ENCODE measurements around the gene VASN.

Gene VASN

DNA sequence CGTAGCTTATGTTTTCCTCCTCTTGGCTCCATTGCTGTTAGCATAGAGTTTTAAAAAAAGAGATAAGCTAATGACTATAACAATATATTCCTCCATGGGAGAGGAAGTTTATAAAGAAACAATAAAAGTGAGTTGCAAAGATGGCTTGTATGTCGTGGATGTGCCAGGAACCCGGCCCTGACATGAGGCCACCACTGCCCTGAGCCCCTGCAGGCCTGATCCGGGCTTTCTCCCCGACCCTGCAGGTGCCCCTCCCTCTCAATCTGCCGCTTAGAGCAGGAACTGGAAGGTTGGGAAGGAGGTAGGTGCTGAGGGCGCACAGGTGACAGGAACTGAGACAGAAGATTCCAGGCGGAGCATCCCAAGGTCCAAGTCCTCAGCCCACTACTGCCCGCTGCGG is 32.2 kb upstream of the VASN start:
- no peaks in the 10 kb centered on the region for H3K27me3 ChIP-seq (ENCODE audit: insufficient read depth, low read length, poor library complexity)
- H3K27ac ChIP-seq (ENCODE audit: low read length): no peak overlapping the region
- H2AFZ ChIP-seq (ENCODE audit: low read depth, low read length): no peak overlapping the region
- peaks cover 24% of the 10 kb centered on the region for H3K79me2 ChIP-seq (ENCODE audit: insufficient read depth, low read length)
- H3K4me1 ChIP-seq (ENCODE audit: insufficient read depth, low read length): no peaks in the 10 kb centered on the region
- ATAC-seq (ENCODE audit: insufficient read depth, low read depth) (no peak), DNase-seq (no peak)
- TF ChIP-seq, protein P1, sequence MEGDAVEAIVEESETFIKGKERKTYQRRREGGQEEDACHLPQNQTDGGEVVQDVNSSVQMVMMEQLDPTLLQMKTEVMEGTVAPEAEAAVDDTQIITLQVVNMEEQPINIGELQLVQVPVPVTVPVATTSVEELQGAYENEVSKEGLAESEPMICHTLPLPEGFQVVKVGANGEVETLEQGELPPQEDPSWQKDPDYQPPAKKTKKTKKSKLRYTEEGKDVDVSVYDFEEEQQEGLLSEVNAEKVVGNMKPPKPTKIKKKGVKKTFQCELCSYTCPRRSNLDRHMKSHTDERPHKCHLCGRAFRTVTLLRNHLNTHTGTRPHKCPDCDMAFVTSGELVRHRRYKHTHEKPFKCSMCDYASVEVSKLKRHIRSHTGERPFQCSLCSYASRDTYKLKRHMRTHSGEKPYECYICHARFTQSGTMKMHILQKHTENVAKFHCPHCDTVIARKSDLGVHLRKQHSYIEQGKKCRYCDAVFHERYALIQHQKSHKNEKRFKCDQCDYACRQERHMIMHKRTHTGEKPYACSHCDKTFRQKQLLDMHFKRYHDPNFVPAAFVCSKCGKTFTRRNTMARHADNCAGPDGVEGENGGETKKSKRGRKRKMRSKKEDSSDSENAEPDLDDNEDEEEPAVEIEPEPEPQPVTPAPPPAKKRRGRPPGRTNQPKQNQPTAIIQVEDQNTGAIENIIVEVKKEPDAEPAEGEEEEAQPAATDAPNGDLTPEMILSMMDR (IDR thresholded peaks at IDR 0.05; ENCODE audit: borderline replicate concordance, extremely low read depth, low read length, poor library complexity, severe bottlenecking): no peak
- no peak for TF ChIP-seq EZH2 (IDR thresholded peaks at IDR 0.05; ENCODE audit: borderline replicate concordance, low read depth, low read length, severe bottlenecking)
- H3K36me3 ChIP-seq (ENCODE audit: insufficient read depth, low read length): peaks cover 42% of the 10 kb centered on the region
- H3K4me3 ChIP-seq (ENCODE audit: low read depth in 1 of 2, low read length in 2 of 2): no peak overlapping the region
- H4K20me1 ChIP-seq (ENCODE audit: insufficient read depth, low read length): peaks cover 59% of the 10 kb centered on the region
- no peak overlapping the region for H3K4me2 ChIP-seq (ENCODE audit: insufficient read depth, low read length)
- H3K9ac ChIP-seq (ENCODE audit: low read depth, low read length): no peak overlapping the region
- no peaks in the 10 kb centered on the region for H3K9me3 ChIP-seq (ENCODE audit: insufficient read depth, low read length, severe bottlenecking)

DNA sequence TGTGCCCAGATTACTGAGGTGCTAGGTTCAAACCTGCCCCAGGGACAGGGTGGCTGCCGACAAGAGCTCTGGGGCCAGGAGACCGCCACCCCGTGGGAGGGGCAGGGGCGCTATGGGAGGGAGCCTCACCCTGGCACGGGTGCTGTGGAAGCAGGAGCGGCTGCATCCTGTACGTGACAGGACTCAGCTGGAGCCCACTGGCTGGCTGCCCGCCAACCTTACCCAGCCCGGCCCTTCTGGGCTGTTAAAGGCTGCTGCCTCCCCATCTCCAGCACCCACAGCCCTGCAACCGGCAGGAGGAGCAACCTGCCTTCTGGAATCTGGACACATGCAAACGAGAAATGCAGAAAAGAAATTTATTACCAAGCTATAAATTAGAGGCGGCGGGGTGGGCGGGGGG is 31.7 kb upstream of the VASN start:
- ATAC-seq (ENCODE audit: insufficient read depth, low read depth): no peak; the same call in 2 of the 3 replicates
- H3K9me3 ChIP-seq (ENCODE audit: insufficient read depth, low read length, severe bottlenecking): no peaks in the 10 kb centered on the region
- H3K4me3 ChIP-seq (ENCODE audit: low read depth in 1 of 2, low read length in 2 of 2): no peak overlapping the region
- peaks cover 42% of the 10 kb centered on the region for H3K36me3 ChIP-seq (ENCODE audit: insufficient read depth, low read length)
- DNase-seq: no peak
- H3K4me1 ChIP-seq (ENCODE audit: insufficient read depth, low read length): no peaks in the 10 kb centered on the region
- no peak overlapping the region for H3K4me2 ChIP-seq (ENCODE audit: insufficient read depth, low read length)
- no peaks in the 10 kb centered on the region for H3K27me3 ChIP-seq (ENCODE audit: insufficient read depth, low read length, poor library complexity)
- no peak overlapping the region for H3K27ac ChIP-seq (ENCODE audit: low read length)
- peaks cover 24% of the 10 kb centered on the region for H3K79me2 ChIP-seq (ENCODE audit: insufficient read depth, low read length)
- TF ChIP-seq EZH2 (IDR thresholded peaks at IDR 0.05; ENCODE audit: borderline replicate concordance, low read depth, low read length, severe bottlenecking): no peak
- TF ChIP-seq, protein P1 (IDR thresholded peaks at IDR 0.05; ENCODE audit: borderline replicate concordance, extremely low read depth, low read length, poor library complexity, severe bottlenecking): no peak
- H4K20me1 ChIP-seq (ENCODE audit: insufficient read depth, low read length): peaks cover 55% of the 10 kb centered on the region
- H3K9ac ChIP-seq (ENCODE audit: low read depth, low read length): no peak overlapping the region
- H2AFZ ChIP-seq (ENCODE audit: low read depth, low read length): no peak overlapping the region

DNA sequence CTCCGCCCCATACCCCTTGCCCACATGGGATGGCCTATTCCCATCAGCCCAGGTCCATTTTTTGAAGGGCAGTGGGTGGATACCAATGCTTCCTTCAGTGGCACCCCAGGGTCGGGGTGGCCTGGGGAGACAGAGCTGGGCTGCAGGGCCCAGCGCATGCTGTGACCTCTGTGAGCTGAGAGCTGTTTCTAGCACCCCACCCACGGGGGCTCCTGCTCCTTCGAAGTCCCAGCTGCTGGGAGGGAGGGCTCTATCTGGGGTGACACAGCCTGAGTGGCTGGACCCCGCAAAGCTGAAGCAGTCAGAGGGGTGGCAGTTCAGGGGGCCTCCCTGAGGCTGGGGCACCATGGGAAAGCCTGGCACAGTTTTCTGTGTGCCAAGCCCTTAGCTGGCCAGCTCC is 31.2 kb upstream of the VASN start:
- H3K4me2 ChIP-seq (ENCODE audit: insufficient read depth, low read length): no peak overlapping the region

More for the DNA sequence above, 31.2 kb upstream of the VASN start:
- Histone ChIP-seq H3K79me2 (ENCODE audit: insufficient read depth, low read length) (peaks cover 29% of the 10 kb centered on the region), H3K9me3 (ENCODE audit: insufficient read depth, low read length, severe bottlenecking) (no peaks in the 10 kb centered on the region), H3K27ac (ENCODE audit: low read length) (no peak overlapping the region), H3K36me3 (ENCODE audit: insufficient read depth, low read length) (peaks cover 42% of the 10 kb centered on the region), H2AFZ (ENCODE audit: low read depth, low read length) (no peak overlapping the region), H4K20me1 (ENCODE audit: insufficient read depth, low read length) (peaks cover 54% of the 10 kb centered on the region), H3K4me1 (ENCODE audit: insufficient read depth, low read length) (no peaks in the 10 kb centered on the region), H3K4me3 (ENCODE audit: low read depth in 1 of 2, low read length in 2 of 2) (no peak overlapping the region), H3K9ac (ENCODE audit: low read depth, low read length) (no peak overlapping the region), H3K27me3 (ENCODE audit: insufficient read depth, low read length, poor library complexity) (no peaks in the 10 kb centered on the region)
- TF ChIP-seq EZH2 (IDR thresholded peaks at IDR 0.05; ENCODE audit: borderline replicate concordance, low read depth, low read length, severe bottlenecking): no peak
- TF ChIP-seq, protein P1 (IDR thresholded peaks at IDR 0.05; ENCODE audit: borderline replicate concordance, extremely low read depth, low read length, poor library complexity, severe bottlenecking): no peak
- ATAC-seq (ENCODE audit: insufficient read depth, low read depth) (no peak), DNase-seq (no peak)

Measured in DND-41 (cell line).